A549 treated with CORT108297 at 1 μM for 4 hours (cell line): Measurements from ENCODE around the gene FBRS. TPM values are rescaled to one million over a fixed set of nuclear protein-coding genes. Genes with fewer than 3 reads are reported as not detected.

Experiments used
- total RNA-seq: library from RNA; stranded (reverse); fragments of 200-300 nt; extraction: Qiagen RNA extraction; gene quantifications from 5 replicates; pipeline ENCODE4 v1.2.3, GENCODE V29; 2022

Gene FBRS
- 31.5 to 45.5 TPM (median 44.8 TPM) in 5 replicates for total RNA-seq

DNA sequence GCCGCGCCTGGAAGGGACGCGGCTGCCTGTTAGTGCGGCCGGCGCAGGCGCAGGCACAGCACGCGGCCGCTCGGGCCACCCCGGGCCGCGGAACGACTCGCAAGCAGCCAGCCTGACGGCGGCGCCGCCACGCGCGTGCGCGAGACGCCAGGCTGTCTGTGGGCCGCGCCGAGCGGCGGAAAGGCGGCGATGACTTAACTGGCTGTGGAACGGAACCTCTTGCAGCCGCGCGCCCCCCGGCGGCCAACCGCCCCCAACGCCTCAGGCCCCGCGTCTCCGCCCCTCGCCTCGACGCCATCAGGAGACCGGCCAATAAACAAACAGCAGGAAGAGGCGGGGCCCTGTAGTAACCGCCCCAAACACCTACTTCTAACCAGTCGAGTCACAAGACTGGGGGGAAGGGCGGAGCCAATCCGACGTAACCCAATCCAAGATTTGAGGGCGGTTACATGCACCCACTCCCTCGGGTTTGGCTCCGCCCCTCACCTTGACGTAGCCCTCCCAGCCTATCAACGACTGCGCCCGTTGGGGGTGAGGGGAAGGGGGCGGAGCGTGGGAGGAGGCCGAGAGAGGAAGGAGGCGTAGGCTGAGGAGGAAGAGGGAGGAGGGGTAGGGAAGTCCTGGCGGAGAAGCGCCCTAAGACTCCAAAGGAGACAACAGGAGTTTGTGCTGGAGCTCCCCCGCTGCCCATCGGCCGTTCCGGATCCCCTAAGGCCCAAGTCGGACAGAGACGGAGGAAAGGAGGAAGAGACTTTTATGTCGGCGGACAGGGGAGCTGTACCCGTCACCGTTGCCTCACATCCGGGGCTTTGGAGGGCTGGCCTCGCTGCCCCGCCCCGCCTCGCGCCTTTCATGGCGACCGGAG, at the start of gene FBRS:
TSS of gene FBRS (plus strand) at position 566 of the 865 bp plus-strand sequence. CDS start 1,088 bp downstream, outside the sequence.

DNA sequence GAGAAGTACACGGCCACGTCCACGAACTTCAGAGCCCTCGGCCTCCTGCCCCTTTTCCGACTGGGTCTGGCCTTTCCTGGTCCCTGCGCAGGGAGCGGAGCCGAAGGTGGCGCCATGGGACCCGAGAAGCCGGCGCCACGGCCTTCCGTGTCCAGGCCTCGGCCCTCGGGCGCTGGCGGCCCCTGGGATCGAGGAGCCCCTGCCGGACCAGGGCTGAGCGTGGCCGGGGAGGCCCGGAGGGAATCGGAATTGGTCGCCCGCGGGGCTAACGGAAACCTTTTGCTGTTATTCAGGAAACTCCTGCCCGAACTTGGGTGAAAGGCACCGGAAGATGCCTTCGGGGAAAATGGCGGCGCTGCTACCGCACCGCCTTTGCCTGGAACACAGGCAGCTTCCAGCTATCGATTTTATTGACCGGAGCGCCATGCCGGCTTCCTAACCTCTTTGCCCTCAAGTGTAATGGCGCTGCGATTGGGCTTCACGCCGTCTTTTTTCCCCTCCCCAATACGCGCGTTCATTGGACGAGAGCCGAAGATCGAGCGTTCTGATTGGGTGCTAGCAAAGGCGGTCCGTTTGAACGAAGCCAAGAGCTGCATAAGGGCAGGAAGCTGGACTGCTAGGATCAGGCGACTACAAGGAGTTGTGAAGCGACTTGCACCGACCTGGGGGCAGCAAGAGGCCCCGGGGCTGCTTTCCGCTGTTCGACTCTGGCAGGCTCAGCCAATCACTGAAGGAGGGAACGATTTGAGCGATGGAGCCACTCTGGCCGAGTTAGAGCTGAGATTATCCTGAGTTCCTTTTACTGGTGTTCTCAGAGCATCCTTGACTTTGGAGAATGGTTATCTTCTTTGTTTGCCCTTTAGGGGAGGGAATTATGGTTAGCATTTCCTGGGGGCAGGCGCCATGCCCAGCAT, 48.0 kb upstream of the FBRS start, which contains the start of gene ZNF689:
TSS of gene ZNF689 (minus strand) at position 464 of the 914 bp plus-strand sequence. CDS start at position 116, 348 bp downstream.

GRCh38 chr16:30650369-30651123, 7.7 kb upstream of the FBRS start, which contains the start of gene PRR14:
PRR14 (plus strand) TSS chr16:30650960; CDS start chr16:30651646, 686 bp downstream.

DNA sequence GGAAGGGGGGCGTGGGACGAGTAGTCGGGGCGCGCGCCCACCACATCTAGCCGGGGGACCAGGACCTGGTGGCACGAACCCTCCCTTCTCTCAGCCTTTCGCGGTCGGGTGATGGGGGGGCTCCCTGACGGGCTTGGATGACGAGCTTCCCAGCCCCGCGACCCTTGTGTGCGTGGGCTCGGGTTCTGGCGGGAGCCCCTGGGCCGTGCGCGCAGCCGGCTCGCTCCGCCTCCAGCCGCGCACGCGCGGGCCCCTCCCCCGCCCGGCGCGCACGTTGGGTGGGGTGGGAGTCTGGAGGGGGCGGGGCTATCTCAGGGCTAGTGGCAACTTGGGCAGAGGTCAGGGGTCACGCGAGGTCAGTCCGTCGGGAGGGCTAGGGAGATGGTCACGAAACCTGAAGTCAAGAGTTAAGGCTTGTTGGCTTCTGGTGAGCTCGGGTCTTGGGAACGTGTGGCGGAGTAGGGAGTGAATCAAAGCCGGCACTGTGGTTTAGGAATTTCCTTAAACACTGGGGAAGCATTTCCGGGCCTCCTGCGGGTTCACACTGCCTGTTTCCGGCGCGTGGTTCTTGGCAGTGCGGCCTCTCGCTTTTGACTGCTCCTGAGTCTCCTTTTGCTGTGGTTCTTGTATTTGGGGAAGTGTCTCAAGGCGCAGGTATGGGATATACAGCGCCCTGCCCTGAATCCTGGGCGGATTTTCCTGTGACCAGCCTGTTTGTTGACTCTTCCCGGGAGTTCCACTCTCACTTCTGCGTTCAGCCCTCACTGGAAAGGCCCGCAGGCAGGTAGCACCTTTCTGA, 40.8 kb downstream of the FBRS start, which contains the start of gene SRCAP:
TSS of gene SRCAP (plus strand) at position 356 of the 799 bp plus-strand sequence. CDS start 1,654 bp downstream, outside the sequence.

Other genes with a start within 250 kb of the FBRS start
- 103 to 143 TPM (median 138 TPM) in 5 replicates for gene DCTPP1, start 228.4 kb upstream of the FBRS start, total RNA-seq
- 48.6 to 54.5 TPM (median 51.1 TPM) in 5 replicates for gene SEPHS2, start 212.6 kb upstream of the FBRS start, total RNA-seq
- 0.06 to 0.17 TPM (median 0.13 TPM) in 5 replicates for gene ITGAL, start 185.7 kb upstream of the FBRS start, total RNA-seq
- gene ZNF768, start 131.9 kb upstream of the FBRS start, total RNA-seq, result 37.2 to 50.3 TPM (median 46.5 TPM) in 5 replicates
- gene ZNF747, start 123.6 kb upstream of the FBRS start, total RNA-seq, result 3.8 to 4.6 TPM (median 4.5 TPM) in 5 replicates
- gene ZNF764, start 100.1 kb upstream of the FBRS start, total RNA-seq, result 4.5 to 6.9 TPM (median 6.6 TPM) in 5 replicates
- 4.8 to 8.1 TPM (median 7.8 TPM) in 5 replicates for gene ZNF688, start 86.7 kb upstream of the FBRS start, total RNA-seq
- gene ZNF785, start 72.7 kb upstream of the FBRS start, total RNA-seq, result not detected in 5 replicates
- gene ZNF689, start 48.0 kb upstream of the FBRS start, total RNA-seq, result 7.6 to 9.2 TPM (median 8.1 TPM) in 5 replicates
- gene PRR14, start 7.5 kb upstream of the FBRS start, total RNA-seq, result 20.2 to 28.8 TPM (median 25.3 TPM) in 5 replicates
- gene SRCAP, start 40.7 kb downstream of the FBRS start, total RNA-seq, result 11.0 to 30.6 TPM (median 25.8 TPM) in 5 replicates
- gene PHKG2, start 90.0 kb downstream of the FBRS start, total RNA-seq, result 17.9 to 26.3 TPM (median 23.3 TPM) in 5 replicates
- 4.4 to 9.9 TPM (median 9.0 TPM) in 5 replicates for gene CFAP119, start 103.6 kb downstream of the FBRS start, total RNA-seq
- 74.1 to 90.1 TPM (median 87.1 TPM) in 5 replicates for gene RNF40, start 103.9 kb downstream of the FBRS start, total RNA-seq
- 15.1 to 17.9 TPM (median 16.2 TPM) in 5 replicates for gene ZNF629, start 128.8 kb downstream of the FBRS start, total RNA-seq
- 24.4 to 39.0 TPM (median 37.0 TPM) in 5 replicates for gene BCL7C, start 235.6 kb downstream of the FBRS start, total RNA-seq
- 0.09 to 0.18 TPM (median 0.13 TPM) in 5 replicates for gene CTF1, start 238.2 kb downstream of the FBRS start, total RNA-seq